Measurements from ENCODE around the gene PAK6.

DNA sequence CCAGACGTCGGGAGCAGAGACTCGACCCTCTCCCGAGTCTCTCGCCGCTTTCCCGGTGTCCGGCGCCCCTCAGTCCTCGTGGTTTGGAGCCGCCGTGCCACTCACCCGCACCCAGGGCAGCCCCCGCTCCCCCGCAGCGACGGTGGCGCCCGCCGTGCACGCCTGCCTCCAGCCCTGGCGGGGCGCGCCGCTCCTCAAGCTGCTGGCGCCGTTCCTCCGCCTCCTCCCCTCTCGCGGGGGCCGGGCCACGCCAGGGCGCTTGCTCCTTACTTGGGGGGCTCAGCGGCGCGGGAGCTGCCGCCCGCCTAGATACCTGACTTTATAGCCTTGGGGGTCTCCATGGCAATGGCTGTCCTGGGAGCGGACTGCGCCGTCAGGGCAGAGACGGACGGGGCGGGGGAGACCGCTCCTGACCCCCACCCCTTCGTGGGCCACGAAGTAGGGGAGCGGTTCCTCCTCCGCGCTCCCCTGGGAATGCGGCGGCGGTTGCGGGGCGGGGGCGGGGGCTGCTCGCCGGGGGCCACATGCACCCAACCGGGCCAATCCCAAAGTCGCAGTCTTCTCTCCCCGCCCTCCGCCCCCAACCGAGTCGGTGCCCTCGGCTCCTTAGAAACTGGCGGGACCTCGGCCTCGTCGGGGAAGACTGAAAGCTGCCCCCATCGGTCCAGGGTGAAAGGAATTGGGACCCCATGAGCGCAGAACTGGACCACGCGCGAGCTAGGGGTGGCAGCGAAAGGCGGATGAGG, 44.2 kb downstream of the PAK6 start, which contains the start of gene ANKRD63:
- TF ChIP-seq CTCF (IDR thresholded peaks at IDR 0.05), result no peak
- TF ChIP-seq POLR2A (IDR thresholded peaks at IDR 0.05), result no peak

Data from heart left ventricle (tissue), 13 donors.